GM19035 (cell line): ENCODE data around the gene NRXN2.

Experiments used
- ATAC-seq: cut with Tn5 transposase; IDR thresholded peaks from one replicate; pipeline ENCODE4 v1.9.1; 2021; ENCODE audit not compliant: unreplicated experiment

The NRXN2 gene

GRCh38 chr11:64594159-64594939, 128.6 kb downstream of the NRXN2 start:
- no peak for ATAC-seq

DNA sequence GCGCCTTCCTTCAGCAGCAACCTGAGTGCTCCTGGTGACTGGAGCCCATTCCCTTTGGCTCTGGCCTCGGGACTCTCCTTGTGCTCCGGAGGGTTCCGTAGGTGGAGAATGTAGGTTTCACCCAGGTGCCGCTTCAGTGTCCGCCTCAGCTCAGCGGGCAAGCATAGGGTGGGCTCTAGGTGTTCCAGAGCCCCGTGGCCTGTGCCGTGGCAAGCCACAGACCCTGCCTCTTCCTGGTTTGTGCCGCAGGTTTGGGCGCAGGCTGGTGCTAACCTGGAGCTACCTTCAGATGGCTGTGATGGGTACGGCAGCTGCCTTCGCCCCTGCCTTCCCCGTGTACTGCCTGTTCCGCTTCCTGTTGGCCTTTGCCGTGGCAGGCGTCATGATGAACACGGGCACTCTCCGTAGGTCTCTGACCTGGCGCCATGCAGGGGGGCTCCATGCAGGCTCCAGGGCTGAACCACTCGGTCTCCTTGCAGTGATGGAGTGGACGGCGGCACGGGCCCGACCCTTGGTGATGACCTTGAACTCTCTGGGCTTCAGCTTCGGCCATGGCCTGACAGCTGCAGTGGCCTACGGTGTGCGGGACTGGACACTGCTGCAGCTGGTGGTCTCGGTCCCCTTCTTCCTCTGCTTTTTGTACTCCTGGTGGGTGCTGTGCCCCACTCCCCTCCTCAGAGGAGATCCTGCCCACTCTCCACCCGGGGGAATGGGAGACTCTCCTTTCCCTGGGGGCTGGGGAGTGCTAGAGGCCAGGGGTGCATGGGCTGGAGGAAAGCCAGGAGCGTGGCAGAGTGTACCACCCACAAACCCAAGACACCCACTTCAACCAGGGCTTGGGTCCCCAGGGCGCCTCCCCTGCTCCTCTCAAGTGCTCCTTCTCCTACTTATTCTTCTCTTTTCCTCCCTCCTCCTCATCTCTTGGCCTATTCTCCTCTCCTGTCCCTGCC, 129.6 kb downstream of the NRXN2 start:
- ATAC-seq = no peak

GRCh38 chr11:64592656-64593055, 130.3 kb downstream of the NRXN2 start:
- no peak for ATAC-seq

- no peak for ATAC-seq
Observed at GRCh38 chr11:64592234-64592615, 130.8 kb downstream of the NRXN2 start.

DNA sequence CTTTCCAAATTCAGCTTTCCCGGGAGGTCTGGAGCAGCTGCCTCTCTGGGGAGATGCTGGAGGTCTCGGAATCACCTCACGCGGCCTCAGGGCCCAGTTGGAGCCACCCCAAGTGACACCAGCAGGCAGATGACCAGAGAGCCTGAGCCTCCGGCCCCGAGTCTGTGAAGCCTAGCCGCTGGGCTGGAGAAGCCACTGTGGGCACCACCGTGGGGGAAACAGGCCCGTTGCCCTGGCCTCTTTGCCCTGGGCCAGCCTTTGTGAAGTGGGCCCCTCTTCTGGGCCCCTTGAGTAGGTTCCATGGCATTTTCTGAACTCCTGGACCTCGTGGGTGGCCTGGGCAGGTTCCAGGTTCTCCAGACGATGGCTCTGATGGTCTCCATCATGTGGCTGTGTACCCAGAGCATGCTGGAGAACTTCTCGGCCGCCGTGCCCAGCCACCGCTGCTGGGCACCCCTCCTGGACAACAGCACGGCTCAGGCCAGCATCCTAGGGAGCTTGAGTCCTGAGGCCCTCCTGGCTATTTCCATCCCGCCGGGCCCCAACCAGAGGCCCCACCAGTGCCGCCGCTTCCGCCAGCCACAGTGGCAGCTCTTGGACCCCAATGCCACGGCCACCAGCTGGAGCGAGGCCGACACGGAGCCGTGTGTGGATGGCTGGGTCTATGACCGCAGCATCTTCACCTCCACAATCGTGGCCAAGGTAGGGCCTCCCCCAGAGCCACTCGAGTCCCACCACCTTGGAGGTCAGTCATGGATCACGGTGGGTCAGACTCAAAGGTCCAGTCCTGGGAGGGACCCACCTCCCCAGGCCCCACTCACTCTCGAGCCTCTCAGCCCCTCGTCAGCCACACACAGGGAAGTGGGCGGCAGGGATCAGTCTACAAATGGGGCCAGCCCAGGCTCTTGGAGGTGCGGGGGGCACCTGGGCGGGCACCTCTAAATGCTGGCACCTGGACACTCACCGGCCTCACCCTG, 131.5 kb downstream of the NRXN2 start:
- no peak for ATAC-seq

DNA sequence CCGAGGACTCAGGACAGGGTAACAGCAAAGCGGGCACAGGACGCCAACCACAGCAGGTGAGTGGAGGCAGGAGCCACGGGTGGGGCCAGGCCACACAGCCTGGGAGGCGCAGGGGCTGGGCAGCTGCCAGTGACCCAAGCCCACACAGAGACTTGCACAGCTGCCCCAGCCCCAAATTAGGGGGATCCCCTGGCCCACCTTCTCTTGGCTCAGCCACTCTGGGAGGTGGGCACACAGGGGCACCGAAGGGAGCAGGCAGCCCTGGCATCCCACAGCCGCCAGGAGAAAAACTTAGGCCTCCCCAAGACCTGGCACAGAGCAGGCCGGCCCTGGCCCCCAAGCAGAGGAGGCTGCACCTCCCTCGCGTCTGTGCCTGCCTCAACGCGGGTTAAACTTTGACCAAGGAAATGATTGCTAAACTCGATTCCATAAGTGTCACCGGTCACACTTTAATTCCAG, 132.2 kb downstream of the NRXN2 start, which contains the start of gene SLC22A12:
SLC22A12 (plus strand) TSS at position 458 of the 459 bp plus-strand sequence. CDS start 337 bp downstream, outside the sequence.
- ATAC-seq = no peak

DNA sequence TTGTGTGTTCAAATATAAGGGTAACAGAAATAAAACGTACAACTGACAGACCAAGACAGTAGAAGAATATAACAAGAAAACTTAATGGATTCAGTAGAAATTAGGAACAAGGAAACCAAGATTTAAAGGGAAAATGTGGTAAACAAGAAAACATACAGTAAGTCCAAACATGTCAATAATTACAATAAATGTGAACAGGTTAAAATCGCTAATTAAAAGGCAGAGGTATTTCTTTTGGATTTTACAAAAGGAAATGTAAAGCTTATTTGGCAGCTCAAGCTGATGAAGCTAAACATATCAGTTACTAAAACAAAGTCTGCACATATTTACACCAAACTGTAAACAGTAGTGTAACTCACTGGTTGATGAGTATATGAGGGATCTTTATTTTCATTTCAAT, 134.3 kb downstream of the NRXN2 start:
- no peak for ATAC-seq

DNA sequence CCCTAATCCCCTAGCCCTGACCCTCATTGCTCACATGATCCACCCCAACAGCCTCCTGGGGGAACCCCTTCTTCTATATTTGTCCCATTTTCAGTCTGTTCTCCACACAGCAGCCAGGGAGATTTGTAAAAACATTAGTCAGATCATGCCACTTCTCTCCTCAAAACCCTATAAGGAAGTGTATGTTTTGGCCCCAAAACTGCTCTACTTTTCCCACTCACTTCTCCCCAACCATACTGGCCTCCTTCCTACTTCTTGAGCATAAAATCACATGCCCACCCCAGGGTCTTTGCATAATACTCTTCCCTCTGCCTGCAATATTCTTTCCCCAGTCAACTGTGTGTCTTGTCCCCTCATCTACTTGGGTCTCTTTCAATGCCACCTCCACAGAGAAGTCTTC, 136.6 kb downstream of the NRXN2 start:
- no peak for ATAC-seq

DNA sequence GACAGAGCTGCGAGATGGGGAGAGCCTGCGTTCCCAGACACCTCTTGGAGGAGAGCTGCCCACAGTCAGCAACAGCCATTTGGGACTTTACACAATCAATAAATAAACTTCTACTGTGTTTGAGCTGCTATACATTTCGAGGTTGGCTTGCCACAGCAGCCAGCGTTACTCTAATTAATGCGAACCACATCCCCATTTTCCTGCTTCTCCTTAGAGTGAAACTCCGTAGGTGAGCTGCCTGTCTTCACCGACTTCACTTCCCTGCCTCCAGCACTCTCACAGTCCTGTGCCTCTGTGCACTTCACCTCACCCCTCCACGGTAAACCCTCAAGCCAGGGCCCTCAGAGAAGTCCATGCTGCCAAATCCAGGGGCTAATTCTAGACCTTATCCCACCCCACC, 137.8 kb downstream of the NRXN2 start:
- ATAC-seq = no peak

- ATAC-seq = no peak
Observed at GRCh38 chr11:64583296-64584262, 139.4 kb downstream of the NRXN2 start.

DNA sequence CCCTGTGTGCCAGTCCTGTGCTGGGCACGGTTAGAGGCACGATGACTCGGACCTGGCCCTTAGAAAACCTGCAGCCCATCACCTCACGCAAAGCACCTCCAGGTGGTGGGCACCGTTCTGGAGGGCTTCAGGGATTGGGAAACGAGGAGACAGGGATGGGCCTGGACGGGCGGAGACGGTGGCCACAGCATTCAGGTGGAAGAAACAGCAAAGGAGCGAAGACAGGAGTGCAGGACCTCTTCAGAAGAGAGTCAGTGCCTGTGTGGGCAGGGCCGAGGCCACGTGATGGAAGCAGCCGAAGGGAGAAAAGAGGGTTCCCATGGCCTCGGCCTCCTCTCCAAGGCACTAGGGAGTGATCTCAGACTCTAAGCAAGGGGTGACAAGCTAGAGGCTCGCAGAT, 140.1 kb downstream of the NRXN2 start:
- ATAC-seq = no peak

DNA sequence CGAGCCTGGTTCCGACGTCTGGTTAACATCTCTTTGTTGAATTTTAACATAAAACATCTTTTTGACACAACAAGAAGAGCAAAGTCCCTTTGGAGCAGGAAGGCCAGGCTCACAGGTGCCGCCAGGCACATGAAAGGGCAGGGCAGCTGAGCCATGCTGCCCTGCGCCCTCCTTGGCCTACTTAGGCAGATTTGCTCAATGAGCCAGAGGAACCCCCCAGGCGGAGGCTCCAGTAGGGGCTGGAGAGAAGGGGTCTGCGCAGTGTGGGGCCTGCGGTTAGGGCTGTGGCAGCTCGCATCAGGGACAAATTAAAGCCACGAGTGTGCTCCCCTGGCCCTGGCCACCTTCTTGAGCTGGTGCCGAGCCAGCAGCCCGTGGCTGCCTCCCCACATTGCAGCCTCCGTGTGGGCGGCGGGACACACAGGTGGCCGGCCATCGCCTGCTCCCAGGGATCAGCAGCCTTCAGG, 141.9 kb downstream of the NRXN2 start:
- ATAC-seq = no peak

DNA sequence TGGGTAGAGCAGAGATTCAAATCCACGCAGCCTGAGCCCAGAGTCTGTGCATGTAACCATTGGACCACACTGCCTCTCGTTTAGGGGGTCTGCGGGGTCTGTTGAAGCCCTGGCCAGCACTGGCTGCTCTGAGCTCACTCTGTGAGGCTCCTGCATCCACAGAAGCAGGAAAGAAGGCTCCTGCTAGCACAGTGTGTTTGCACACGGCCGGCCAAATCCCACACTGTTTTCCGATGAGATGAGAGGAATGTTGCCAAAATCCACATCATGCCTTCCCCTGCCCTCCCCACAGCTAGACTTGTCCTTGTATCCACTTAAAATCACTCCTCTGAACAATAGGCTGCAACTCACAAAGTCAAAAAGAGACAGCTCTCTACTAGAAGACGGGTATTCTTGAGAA, 142.6 kb downstream of the NRXN2 start:
- no peak for ATAC-seq

GRCh38 chr11:64577202-64577601, 145.8 kb downstream of the NRXN2 start:
- no peak for ATAC-seq

- no peak for ATAC-seq
Observed at GRCh38 chr11:64572143-64572542, 150.9 kb downstream of the NRXN2 start.

GRCh38 chr11:64571410-64572091, 151.4 kb downstream of the NRXN2 start:
- no peak for ATAC-seq

- no peak for ATAC-seq
Observed at GRCh38 chr11:64571050-64571409, 152.0 kb downstream of the NRXN2 start.

DNA sequence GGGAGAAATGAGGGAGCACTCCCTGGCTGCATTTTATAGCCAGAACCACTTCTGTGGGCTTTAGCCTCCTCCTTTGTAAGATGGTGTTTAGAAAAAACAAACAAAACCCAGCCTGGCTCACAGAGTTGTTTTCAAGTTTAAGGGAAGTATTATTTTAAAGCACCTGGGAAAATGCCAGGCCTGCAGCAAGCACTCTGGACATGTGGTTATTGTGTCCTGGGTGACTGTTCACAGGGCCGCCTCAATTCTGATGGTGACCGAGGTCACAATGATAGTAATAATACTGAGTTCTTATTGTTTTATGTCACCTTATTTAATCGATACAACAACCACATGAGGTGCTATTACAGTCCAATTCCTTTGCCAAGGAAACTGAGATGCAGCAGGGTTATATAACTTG, 152.7 kb downstream of the NRXN2 start:
- ATAC-seq = no peak
